K562 (cell line): ENCODE results near the gene SLC38A7. TPM values are rescaled to one million over a fixed set of nuclear protein-coding genes. Genes with fewer than 3 reads are reported as not detected.

Source experiments
- ATAC-seq: fragments of 200-7000 bp; cut with Tn5 transposase; 3 replicates; pipeline ENCODE4 v1.9.1; 2020; ENCODE audit warnings: moderate library complexity
- BruUV-seq: library from RNA; stranded (reverse); fragments of 400-500 nt; replicated peaks from 2 replicates; lab custom pipeline; 2021; lab: Mats Ljungman, UMichigan
- CTCF ChIA-PET: fragments of 300-600 bp; formaldehyde crosslinking; extraction: SDS; loops from one replicate; lab custom pipeline; 2021; ENCODE audit warnings: low intra/inter-chr PET ratio; lab: Yijun Ruan, JAX
- POLR2A ChIA-PET: fragments of 300-600, 350-650 bp; sonication (Branson Sonifier 250); formaldehyde crosslinking; extraction: SDS; loops from one replicate; lab custom pipeline; 2021; ENCODE audit warnings: antibody characterized with exemption, inconsistent platforms; lab: Yijun Ruan, JAX
- DNase-seq, 4 experiments: peaks; one replicate each; pipeline versions ENCODE4 v3.0.0 to v3.0.0-alpha.2; 2011 to 2018; ENCODE audit warnings: low spot score in 3 of 4, mixed read lengths in 3 of 4; ENCODE audit errors: extremely low read depth in 1 of 4
- FAIRE-seq: peaks from 2 replicates; lab custom pipeline; 2011; peaks lifted over from hg19 to GRCh38; lab: Jason Lieb, UNC
- H2AFZ ChIP-seq: 2 replicates; pipeline ENCODE4 v1.6.0; 2011; ENCODE audit warnings: low read depth, low read length, control low read depth, inconsistent platforms
- H3K27ac ChIP-seq: fragments of 200-600 bp; 3 replicates; pipeline ENCODE4 v1.8.0; 2011; ENCODE audit warnings: low read depth, mild to moderate bottlenecking, control low read depth, inconsistent platforms, low read length, moderate library complexity, mixed read lengths; ENCODE audit errors: extremely low read depth
- H3K27me3 ChIP-seq, 2 experiments: fragments of 300-600 bp in 1 of 2; 2 replicates in 1 of 2; 3 replicates in 1 of 2; pipeline versions ENCODE4 v1.6.0 to v1.8.0; 2011; ENCODE audit warnings: inconsistent platforms in 2 of 2, low read length in 2 of 2, mild to moderate bottlenecking in 1 of 2, mixed read lengths in 1 of 2, moderate library complexity in 1 of 2; ENCODE audit not compliant: control insufficient read depth in 2 of 2, insufficient read depth in 2 of 2
- H3K36me3 ChIP-seq: fragments of 300-600 bp; 3 replicates; pipeline ENCODE4 v1.8.0; 2011; ENCODE audit warnings: mild to moderate bottlenecking, low read length, inconsistent platforms; ENCODE audit not compliant: control insufficient read depth, insufficient read depth
- H3K4me1 ChIP-seq, 2 experiments: fragments of 200-600 bp in 1 of 2; replicated peaks in 1 of 2; 2 replicates in 1 of 2; 3 replicates in 1 of 2; pipeline versions ENCODE4 v1.5.1 to v1.8.0; 2011; ENCODE audit warnings: inconsistent platforms in 2 of 2, low read length in 2 of 2, mild to moderate bottlenecking in 1 of 2, mixed read lengths in 1 of 2, moderate library complexity in 1 of 2; ENCODE audit not compliant: control insufficient read depth in 2 of 2, insufficient read depth in 2 of 2
- H3K4me2 ChIP-seq: 2 replicates; pipeline ENCODE4 v1.6.1; 2011; ENCODE audit warnings: low read length, control low read depth, inconsistent platforms, mixed read lengths; ENCODE audit not compliant: insufficient read depth
- H3K4me3 ChIP-seq: fragments of 200-600 bp; sonication (generic), shearing (Covaris generic); 2 replicates; pipeline ENCODE4 v1.5.1; 2016; ENCODE audit warnings: control low read depth, inconsistent platforms
- H3K79me2 ChIP-seq: fragments of 200-600 bp; 3 replicates; pipeline ENCODE4 v1.8.0; 2011; ENCODE audit warnings: low read length, inconsistent platforms; ENCODE audit not compliant: control insufficient read depth, insufficient read depth
- H3K9ac ChIP-seq, 2 experiments: 2 replicates each; pipeline versions ENCODE4 v1.6.0 to v1.6.1; 2011; ENCODE audit warnings: low read depth in 2 of 2, low read length in 2 of 2, control low read depth in 1 of 2, inconsistent platforms in 1 of 2, mild to moderate bottlenecking in 1 of 2, mixed read lengths in 1 of 2; ENCODE audit not compliant: insufficient read depth in 1 of 2
- H3K9me1 ChIP-seq: one replicate; pipeline ENCODE4 v1.6.0; 2011; ENCODE audit warnings: inconsistent platforms, mild to moderate bottlenecking, low read length, moderate library complexity; ENCODE audit not compliant: control insufficient read depth, insufficient read depth
- H3K9me3 ChIP-seq: replicated peaks from 2 replicates; pipeline ENCODE4 v1.5.1; 2011; ENCODE audit warnings: low read depth, low read length, inconsistent platforms; ENCODE audit not compliant: control insufficient read depth, insufficient read depth
- H4K20me1 ChIP-seq: replicated peaks from 2 replicates; pipeline ENCODE4 v1.6.1; 2011; ENCODE audit warnings: low read length, inconsistent platforms, mixed read lengths; ENCODE audit not compliant: control insufficient read depth, insufficient read depth
- PRDM10 ChIP-seq: fragments of 450-650 bp; IDR thresholded peaks from 2 replicates; pipeline ENCODE4 v1.6.1; 2018; ENCODE audit not compliant: partially characterized antibody
- RFX1 ChIP-seq: fragments of 450-650 bp; IDR thresholded peaks from 2 replicates; pipeline ENCODE4 v1.6.1; 2016; ENCODE audit warnings: mild to moderate bottlenecking, moderate library complexity
- ZNF655 ChIP-seq: fragments of 250-450 bp; sonication (Bioruptor Pico); IDR thresholded peaks from 2 replicates; pipeline ENCODE4 v1.5.0; 2021
- WGBS: fragments of 100-300 bp; shearing (Covaris generic); methylation state at CpG from one replicate; pipeline ENCODE4 v1.1.6; 2016; ENCODE audit warnings: low coverage, mixed read lengths; ENCODE audit not compliant: insufficient coverage; ENCODE audit errors: missing lambda C conversion rate; 5-methylcytosine and 5-hydroxymethylcytosine counted together
- in situ Hi-C: fragments of 300-500 bp; cut with MboI; formaldehyde crosslinking; loops from 4 replicates; pipeline ENCODE4 v1.15.0; 2018; ENCODE audit warnings: inconsistent platforms, mixed read lengths
- intact Hi-C: fragments of 100-400 bp; cut with micrococcal nuclease; formaldehyde crosslinking; loops from 2 replicates; pipeline ENCODE4 v1.14.2; 2022
- polyA plus RNA-seq, 8 experiments: library from polyadenylated mRNA; depleted of rRNA in 4 of 8; stranded (reverse) in 5 of 8; unstranded in 3 of 8; fragments of >200 nt; fragmentation: Nextera tagmentation in 2 of 8; fragmentation: Illumina TruSeq in 1 of 8; extraction: Ambion mirVana in 2 of 8; extraction: Trizol in 1 of 8; gene quantifications; 2 replicates each; pipeline versions ENCODE4 v1.2.1 to v1.2.3, GENCODE V29; 2011 to 2014; ENCODE audit warnings: inconsistent platforms in 1 of 8, missing spikeins in 1 of 8
- total RNA-seq, 7 experiments: library from RNA; depleted of rRNA in 6 of 7; stranded (reverse); fragments of >200 nt in 6 of 7; fragmentation: Illumina TruSeq in 2 of 7; extraction: Trizol in 2 of 7; gene quantifications; 2 replicates each; pipeline versions ENCODE4 v1.2.1 to v1.2.3, GENCODE V29; 2011 to 2021; ENCODE audit warnings: low replicate concordance in 1 of 7

The SLC38A7 gene
- total and polyA plus RNA-seq, 9 of the 15 experiments (the other 6 are each of a cell fraction or from before 2014, with no cell fraction given): 2.7 to 12.2 (median 6.5) TPM

GRCh38 chr16:58730724-58731370, 46.3 kb upstream of the SLC38A7 start:
- no TSS peak for BruUV-seq
- no peak for ATAC-seq
- H3K4me3 ChIP-seq: no peak overlapping the region
- peaks cover 76% of the 10 kb centered on the region for H3K79me2 ChIP-seq
- H3K4me2 ChIP-seq: no peak overlapping the region
- intact Hi-C loops: no loop called here
- WGBS: 97% methylated on average over 11 of the region's 11 CpGs
- ChIA-PET CTCF (interaction anchor here (0.6 kb wide), 1 partner anchor 9 kb away, joined by 3 read pairs; no protein-coding TSS in a partner anchor), POLR2A (interaction anchor here (0.6 kb wide), 1 partner anchor 101 kb away, joined by 6 read pairs; no protein-coding TSS in a partner anchor)
- H3K9ac ChIP-seq: peak overlapping the region in 1 of 2 experiments; percentile 17; a peak in 1 of 4 replicates
- no peaks in the 10 kb centered on the region; the same call in 1 of the 2 replicates for H3K9me3 ChIP-seq
- no peaks in the 10 kb centered on the region for H3K27me3 ChIP-seq
- H2AFZ ChIP-seq: no peak overlapping the region
- no peak for FAIRE-seq
- in situ Hi-C loops: no loop called here
- TF ChIP-seq PRDM10: no peak
- no peak for TF ChIP-seq ZNF655 (CRISPR knock-in tag)
- no peak for TF ChIP-seq RFX1
- H3K4me1 ChIP-seq: peaks cover 9 to 12% of the 10 kb centered on the region in 2 experiments; a peak in 4 of 5 replicates
- H4K20me1 ChIP-seq: no peaks in the 10 kb centered on the region; the same call in 1 of the 2 replicates
- H3K36me3 ChIP-seq: peaks cover 44% of the 10 kb centered on the region
- no peak for DNase-seq
- H3K9me1 ChIP-seq: no peaks in the 10 kb centered on the region
- H3K27ac ChIP-seq: no peak overlapping the region
